Hindlimb muscle (tissue), 1 donor: ENCODE measurements around the gene ALDH16A1. TPM values are rescaled to one million over a fixed set of nuclear protein-coding genes. Genes with fewer than 3 reads are reported as not detected.

Source experiments
- DNase-seq: peaks from one replicate; pipeline ENCODE4 v3.0.0-alpha.2; 2013
- polyA plus RNA-seq: library from polyadenylated mRNA; unstranded; fragments of 120-200 nt; gene quantifications from one replicate; pipeline ENCODE4 v1.2.1, GENCODE V29; 2013; ENCODE audit not compliant: insufficient read length

Gene ALDH16A1
- polyA plus RNA-seq = 14.8 TPM

DNA sequence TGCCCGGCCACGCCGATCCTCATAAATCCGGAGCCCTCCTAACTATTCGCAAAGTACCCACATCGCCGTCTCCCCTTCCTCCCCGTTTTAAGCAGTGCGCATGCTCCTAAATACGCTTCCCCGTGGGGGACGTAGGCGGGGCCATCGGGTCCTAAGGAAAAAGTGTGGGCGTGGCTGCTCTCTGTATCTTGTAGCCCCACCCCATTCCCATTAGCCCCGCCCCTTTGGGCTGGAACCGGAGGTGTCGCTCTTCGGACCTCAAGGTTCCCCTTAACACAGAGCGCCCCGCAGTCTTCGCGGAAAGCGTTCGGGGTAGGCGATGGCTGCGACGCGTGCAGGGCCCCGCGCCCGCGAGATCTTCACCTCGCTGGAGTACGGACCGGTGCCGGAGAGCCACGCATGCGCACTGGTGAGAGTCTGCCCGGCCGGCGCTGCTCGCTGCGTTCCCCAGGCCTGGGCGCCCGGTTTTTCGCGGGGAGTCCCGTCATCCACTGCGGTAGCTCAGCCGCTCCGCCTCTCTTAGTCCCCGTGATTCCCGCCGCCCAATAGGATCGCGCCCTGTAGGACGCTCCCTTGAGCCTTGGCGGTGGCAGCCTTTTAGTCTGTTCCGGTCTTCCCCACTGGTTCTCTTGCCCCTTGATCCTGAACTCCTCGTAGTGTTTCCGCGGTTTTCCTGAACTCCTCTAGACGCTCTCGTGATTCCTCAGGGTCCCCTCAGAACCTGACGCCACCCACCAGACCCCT lies at the start of gene ALDH16A1:
Gene ALDH16A1 (plus strand): TSS at position 213 of the 744 bp plus-strand sequence. CDS start 107 bp downstream, at position 320.
- DNase-seq = peak; percentile 98

DNA sequence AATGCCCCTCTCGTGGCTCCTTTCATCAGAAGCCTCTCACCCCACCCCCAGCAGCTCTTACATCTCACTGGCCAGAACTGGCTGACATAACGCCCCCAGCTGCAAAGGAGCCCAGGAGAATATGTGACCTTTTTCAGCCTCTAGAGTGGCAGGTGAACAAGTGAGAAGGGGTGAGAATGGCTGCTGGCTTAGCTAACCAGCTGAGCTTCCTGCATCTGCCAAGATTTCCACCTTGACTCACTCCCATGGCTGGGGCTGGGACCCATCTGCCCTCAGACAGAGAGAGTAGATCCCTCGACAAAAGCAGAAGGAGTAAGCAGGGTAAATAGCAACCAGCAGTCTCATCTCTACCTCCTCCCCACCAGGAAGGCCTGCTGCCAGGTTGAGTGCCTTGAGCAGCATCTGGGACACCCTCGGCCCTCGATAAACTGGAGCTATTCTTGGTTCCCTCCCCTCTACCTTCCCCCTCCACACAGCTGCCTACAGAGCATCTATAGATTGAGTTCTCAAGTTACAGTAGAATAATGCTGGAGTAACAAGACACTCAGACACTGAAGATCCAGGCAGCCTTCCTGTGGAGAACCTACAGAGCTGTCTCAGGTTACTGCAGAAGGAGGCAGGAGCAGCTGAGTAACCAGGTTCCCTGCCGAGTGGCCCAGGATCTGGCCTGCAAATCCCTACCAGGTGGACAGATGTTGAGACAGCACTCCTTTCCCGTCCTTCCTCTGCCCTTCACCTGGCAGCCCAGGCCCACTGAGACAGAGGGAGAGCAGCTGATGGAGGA lies 49.4 kb upstream of the ALDH16A1 start:
- no peak for DNase-seq

DNA sequence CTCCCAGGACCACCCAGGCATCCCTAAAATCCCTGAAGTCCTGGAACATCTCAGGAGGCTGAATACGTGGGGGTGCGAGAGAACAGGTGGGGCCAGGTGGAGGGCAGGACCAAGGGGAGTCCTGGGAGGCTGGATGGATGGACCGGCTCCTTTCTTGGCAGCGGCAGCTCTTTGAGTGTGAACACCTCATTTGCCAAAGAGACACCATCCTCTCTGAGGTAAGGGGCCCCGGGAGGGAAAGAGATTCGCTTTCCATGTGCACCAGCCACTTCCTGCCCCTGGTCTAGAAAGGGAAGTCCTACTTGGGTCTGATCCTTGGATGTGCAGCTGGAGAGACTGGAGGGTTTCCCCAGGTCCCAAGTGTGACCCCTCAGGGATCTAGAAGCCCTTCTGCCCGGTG lies 45.9 kb upstream of the ALDH16A1 start:
- no peak for DNase-seq

DNA sequence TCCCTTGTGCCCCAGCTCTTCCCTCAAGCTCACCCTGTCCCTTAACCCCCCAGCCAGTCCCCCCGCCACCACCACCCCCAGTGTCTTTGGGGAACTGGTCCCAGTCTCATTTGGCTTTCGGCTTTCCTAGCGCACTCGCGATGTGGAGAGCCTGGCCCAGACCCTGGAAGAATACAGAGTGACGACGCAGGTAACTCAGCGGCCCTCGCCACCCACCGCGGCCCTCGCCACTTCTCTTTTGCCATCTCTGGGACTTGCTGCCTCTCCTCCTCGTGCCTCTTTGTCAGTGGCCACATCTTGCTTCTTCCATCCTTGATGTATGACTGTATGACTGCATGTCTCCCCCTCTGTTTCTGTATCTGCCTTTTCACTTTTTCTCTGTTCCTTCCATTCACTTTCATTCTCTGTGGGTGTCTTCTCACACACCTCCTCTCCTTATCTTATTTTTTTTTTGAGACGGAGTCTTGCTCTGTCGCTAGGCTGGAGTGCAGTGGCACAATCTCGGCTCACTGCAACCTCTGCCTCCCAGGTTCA lies 45.5 kb upstream of the ALDH16A1 start:
- DNase-seq = no peak

DNA sequence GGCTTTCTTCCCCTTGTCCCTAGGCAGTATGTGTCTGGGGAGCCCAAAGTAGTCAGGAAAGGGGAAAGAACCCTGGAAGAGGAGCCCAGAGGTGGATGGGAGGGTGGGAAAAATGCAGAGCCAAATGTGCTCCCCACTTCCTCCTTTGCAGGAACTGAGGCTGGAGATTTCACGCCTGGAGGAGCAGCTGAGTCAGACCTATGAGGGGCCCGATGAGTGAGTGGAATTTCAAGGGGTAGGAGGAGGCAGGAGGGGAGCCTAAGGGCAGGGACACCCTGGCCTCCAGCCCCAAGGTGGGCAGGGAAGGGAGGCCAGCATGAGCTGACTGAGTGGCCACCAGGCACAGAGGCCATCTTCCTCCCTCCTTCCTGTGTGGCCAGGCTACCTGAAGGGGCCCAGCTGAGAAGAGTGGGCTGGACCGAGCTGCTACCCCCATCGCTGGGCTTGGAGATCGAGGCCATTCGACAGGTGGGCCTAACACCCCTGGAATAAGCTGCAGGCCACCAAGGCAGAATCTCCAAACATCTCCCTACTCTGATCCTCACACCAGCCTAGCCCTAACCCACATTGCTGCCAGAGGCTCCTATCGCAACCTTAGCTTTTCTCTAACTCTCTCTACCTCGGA lies 44.1 kb upstream of the ALDH16A1 start:
- DNase-seq = no peak

DNA sequence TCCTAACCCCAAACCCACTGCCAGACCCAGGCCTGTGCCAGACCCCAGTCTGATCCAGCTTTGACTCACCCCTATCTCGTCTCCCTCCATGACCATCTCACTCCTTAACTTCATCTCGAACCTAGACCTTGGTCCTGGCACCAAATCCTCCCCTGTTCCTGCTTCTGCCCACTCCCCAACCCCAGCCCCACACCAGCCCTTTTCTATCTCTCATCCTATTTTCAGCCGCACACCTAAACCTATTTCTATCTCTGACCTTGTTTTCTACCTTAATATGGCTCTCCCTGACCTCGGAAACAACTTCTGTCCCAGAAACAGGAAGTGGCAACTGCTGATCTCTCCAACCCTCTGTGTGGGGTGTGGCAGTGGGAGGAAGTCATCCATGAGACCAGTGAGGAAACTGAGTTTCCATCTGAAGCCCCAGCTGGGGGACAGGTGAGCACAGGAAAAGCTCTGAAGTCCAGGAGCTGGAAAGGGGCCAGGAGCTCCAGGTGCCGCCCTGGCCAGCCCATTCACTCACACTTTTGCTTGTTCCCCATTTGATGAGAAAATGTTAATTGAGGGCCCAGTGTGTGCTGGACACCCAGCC lies 43.5 kb upstream of the ALDH16A1 start:
- DNase-seq = no peak

DNA sequence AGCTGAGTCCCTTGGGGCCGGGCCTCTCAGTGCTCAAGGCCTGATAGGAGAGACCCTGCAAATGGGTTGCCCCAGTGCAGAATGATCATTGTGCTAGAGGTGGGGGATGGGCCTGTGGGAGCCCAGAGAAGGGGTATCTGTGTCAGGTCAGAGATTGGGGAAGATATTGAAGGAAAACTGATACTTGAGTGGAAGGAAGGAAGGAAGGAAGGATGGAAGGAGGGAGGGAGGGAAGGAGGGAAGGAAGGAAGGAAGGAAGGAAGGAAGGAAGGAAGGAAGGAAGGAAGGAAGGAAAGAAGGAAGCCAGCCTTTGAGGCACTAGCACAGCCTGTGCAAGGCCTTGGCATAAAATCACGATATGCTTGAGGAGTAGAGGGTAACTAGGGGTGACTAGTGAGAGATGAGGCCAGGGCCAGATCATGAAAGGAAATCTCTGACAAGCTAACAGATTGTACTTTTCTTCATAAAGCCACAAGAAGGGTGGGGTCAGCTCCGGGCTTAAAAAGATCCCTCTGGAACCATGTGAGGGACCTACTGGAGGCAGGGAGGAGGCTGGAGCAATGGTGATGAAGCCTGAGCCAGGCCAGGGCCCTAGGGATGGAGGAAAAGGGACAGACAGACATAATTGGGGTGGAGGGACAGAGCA lies 41.2 kb upstream of the ALDH16A1 start:
- no peak for DNase-seq

DNA sequence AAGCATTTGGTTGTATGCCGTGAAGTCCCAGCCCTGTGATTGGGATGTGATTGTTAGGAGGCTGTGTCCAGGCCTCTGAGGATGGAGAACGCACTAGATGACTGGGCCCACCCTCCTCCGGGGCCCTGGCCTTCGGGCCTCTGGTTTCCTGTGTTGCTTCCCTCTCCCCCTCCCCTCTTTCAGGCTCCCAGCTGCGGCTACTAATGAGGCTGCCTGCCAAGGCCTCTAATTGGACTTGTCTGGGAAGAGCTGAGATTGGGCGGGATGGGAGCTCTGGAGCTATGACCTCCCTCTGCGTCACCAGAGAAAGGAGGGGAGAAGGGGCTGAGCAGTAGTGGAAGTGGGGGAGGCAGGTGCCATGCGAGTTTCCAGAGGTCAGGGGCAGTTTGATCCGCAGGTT lies 39.7 kb upstream of the ALDH16A1 start:
- DNase-seq = peak; percentile 60

DNA sequence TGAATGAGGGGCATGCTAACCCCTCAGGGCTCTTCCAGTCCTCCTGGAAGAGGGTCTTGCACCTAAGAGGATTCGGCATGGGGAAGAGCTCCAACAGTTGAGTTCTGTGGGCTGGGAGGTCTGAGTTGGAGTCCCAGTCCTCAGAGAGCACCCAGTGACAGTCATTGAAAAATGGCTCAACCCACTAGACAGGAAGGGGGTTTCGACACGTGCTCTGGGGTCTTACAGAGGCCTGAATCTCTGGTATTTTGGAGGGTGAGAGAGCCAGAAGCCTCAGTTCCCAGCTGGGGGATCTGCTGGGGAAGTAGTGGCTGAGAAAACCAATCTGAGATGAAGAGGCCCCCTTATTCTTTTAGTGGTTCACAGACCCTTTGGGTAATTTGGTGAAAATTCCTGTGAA lies 38.8 kb upstream of the ALDH16A1 start:
- DNase-seq = no peak

DNA sequence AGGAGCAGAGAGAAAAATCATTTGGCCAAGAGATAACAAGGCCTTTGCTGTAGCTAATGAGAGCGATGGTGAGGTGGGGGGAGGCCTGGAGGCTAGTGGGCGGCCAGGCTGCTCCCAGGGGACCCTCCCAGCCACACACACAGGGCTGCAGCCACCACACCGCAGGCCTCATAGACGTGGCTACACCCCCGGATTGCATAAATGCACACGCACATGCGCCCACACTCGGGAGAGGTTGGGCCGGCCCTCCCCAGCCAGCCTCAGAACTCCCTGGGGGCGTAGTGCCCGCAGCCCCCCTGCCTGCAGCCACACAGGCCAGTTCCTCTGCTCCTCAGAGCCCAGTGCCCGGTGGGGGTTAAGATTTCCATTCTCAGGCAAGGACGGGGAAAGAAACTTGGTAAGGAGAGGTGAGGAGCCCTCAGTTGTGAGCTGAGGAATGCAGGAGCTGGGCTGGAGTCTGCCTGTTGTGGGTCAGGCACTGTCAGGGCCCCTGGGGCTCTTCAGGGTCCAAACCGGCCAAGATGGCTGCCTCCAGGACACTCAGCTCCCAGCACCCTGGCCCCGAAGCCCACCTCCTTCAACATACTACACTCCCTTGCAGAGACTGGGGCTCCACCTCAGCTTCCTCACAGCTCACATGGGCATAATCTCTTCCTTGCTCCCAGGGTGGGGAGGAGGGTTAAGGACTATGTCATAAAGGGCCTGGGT lies 37.8 kb upstream of the ALDH16A1 start:
- DNase-seq = no peak

DNA sequence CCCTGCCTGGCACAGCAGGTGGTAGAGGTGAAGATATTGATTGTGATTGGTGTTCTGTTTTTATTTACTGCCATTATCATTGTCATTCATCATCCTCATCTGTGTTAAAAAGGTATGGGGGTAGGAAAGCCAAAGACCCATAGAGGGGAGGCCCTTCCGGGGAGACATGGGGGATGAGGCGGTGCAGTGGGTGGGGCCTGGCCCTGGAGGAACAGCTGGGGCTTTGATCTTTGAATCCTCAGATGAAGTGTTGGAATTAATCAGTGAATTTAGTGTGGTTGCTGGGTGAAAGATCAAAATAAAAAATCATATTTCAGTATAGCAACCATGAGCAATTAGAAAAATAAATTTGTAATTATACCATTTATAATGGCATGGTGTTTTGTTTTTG lies 37.2 kb upstream of the ALDH16A1 start:
- DNase-seq = no peak

DNA sequence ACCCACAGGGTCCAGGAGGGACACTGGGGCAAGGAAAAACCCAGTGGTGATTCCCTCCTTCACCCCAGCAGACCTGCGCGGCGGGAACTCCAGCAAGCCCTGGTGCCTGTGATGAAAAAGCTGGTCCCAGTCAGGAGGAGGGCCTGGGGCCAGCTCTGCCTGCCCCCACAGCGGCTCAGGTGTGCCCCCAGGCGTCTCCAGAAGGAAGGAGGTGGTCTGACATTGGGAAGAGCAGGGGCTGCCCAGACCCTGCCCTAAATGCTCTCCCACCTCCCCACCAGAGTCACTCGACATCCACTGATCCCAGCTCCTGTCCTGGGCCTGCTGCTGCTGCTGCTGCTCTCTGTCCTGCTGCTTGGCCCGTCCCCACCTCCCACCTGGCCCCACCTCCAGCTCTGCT lies 35.9 kb upstream of the ALDH16A1 start:
- no peak for DNase-seq

DNA sequence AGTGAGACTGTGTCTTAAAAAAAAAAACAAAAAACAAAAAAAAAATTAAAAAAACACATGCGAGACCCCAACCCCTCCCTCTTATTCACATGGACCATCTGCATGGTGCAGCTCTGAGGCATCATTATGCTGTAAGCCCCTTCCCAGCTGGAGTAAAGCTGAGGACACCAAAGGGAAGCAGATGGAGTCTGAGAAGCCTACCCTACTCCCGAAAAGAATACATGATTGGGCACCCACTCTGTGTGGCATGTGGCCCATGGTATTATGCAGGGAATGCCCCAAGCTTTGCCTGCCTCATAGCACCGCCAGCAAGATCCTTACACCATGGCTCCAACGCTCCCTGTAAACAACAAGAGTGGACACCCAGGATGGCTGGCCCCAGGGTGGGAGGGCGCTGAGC lies 34.5 kb upstream of the ALDH16A1 start:
- DNase-seq = no peak

DNA sequence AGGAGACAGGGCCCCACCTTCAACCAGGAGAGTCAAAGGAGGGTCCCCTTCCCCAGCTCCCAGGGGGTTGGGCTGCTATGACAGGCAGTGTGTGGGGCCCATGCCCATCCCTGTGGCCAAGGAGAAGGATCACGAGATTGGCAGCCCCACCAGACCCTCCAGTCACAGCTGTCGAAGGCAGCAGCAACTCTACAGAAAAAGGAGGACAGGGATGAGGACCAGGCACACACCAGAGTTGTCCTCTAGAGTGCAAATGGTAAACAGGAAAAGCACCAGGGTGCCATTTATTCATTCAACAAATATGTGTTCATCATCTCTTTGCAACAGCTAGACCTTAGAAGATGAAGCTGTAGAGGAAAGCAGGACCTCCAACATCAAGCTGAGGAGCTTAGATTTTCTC lies 33.9 kb upstream of the ALDH16A1 start:
- no peak for DNase-seq

DNA sequence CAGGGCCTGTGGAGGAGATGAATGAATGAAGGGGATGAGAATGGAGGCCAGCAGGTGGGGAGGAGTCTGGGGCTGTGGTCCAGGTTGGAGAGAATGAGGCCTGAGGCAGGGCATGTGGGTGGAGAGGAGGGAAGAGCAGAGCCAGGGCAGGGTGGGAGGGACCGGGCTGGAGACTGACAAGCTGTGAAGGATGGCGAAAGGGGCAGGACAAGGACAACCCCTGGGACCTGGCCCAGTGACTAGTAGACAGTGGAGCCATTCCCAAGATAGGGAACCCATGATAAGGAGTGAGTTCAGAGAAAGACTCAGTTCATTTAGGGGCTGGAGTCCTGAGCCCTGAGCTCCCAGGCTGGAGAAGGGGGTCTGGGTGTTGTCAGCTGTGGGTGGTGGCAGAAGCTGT lies 32.8 kb upstream of the ALDH16A1 start:
- no peak for DNase-seq

DNA sequence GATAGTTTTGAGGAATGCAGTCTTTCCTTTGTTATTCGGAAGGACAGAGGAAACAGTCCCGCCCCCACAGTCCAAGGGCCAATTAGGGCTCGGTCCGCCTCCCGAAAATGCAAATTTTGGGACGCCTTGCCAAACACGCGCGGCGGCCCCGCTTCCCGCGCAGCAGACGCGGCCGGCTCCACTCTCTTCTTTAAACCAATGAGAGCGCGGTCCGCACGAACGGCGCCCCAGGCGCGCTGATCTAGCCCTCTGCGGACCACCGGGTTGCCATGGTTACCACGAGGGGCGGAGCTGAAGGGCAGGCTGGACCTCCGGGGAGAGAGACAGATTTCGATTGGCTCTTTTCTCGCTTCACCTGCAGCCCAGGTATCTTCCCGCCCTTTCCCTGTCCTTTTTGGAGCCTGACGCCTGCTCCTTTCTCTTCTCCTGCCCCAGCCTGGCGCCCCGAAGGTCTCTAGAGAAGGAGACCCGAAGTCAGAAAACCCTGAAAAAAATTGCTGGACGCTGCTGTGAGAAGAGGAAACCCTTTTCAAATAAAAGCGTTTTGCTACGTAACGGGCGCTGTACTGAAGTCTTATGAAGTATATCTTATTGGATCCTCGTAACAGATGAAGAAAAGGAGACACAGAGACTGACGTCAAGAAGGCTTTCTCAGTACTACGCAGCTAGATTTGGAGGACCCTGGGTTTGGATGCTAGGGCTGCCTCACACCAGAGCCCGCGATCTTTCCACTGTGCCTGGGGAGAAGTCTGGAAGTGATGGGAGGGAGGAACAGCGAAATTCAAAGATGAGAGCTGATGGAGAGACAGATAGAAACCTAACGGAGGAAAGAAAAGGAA lies 31.8 kb upstream of the ALDH16A1 start:
- peak; percentile 63 for DNase-seq

DNA sequence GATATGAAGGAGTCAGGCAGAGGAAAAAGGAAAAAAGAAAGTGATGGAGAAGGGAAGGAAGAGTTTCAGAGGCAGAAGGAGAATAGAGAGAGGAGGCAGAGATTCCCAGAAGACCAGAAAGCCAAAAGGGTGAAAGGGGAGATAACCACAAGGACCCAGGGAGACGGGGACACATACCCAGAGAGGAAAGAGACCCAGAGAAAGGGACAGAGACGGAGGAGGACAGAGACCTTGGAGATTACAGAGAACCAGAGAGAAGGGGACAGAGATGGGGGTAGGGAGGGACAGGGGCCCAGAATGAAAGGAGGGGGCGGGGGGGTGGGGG lies 31.2 kb upstream of the ALDH16A1 start:
- DNase-seq = no peak

DNA sequence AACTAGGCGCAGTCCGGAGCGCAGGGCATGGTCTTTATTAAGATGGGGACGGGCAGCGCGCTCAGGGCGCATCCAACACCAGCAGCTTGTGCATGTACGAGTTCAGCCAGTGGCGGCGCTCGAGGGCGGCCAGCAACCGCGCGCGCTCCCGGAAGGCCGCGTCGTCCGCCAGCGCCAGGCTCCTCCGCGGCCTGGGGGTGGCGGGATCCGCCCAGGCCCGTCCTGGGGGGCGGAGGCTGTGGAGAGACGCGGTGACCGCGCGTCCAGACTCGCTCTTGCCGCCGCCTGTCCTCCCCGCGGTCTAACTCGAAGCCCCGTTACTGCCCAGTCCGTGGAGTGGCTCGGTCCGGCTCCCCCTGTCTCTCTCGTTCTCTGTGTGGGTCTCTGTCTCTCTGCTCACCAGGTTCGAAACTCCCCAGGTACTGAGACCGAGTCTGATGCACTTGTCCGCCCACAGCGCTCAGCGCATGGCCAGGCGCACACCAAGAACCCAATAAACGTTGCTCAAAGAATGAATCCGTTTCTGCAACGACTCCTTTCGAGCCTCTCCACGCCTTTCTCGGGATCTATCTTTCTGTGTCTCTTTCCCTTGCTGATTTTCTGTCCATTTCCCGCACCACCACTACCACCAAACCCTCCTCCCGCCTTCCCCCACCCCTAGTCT lies 30.5 kb upstream of the ALDH16A1 start:
- DNase-seq = no peak

DNA sequence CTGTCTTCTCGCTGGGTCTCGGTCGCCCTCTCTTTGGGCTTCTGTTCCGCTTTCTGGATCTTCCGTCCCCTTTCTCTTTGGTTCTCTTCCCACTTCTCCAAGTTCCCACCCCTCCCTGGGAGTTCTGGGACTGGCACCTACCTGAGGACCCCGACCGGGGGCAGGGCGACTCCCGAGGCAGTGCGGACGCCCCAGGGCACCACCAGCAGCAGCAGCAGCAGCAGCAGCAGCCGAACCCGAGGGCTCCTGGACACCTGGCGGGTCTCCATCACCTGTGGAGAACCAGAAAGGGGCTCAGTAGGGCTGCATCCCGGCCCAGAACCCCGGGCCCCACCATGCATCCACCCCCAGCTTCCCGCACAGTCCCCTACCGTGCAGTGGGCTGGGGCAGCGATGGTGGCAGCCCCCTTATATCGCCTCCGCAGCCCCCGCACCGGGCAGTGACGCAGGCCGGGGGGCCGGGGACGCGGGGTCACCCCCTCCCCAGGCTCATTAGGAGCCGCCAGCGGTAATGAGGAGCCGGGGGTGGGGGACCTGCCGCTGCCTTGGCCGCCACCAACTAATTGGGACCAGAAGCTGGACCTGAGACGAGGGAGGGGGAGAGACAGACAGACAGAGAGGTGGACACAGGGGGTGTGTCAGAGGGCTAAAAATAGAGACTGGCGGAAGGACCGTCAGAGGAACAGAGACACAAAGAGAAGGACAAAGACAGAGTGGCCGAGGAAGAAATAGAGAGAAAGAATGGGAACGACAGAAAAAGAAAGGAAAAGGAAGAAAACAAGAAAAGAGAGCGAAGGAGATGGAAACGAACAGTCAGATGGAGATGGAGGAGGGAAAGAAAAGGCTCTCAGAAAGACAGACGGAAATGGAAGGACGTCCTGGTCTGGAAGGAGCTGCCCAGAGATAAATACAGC lies 29.7 kb upstream of the ALDH16A1 start, which contains the start of gene PTH2:
Gene PTH2 (minus strand): TSS at position 371 of the 914 bp plus-strand sequence. CDS start 102 bp downstream, at position 269.
- no peak for DNase-seq
